Effector memory CD4-positive, alpha-beta T cell (primary cell): Measurements from ENCODE around the gene SELENOM.

Source experiments
- DNase-seq, 3 donors: peaks; one replicate each; pipeline ENCODE4 v3.0.0-alpha.2; 2020
- H3K27ac ChIP-seq: 2 replicates; pipeline ENCODE4 v1.7.0; 2013; ENCODE audit warnings: mild to moderate bottlenecking, low read length, moderate library complexity; ENCODE audit not compliant: insufficient read depth, poor library complexity, severe bottlenecking
- H3K27me3 ChIP-seq: replicated peaks from 2 replicates; pipeline ENCODE4 v1.7.0; 2013; ENCODE audit warnings: mild to moderate bottlenecking, low read length; ENCODE audit not compliant: insufficient read depth, control insufficient read depth, poor library complexity, severe bottlenecking
- H3K36me3 ChIP-seq: 2 replicates; pipeline ENCODE4 v1.7.0; 2013; ENCODE audit warnings: mild to moderate bottlenecking, low read length, moderate library complexity; ENCODE audit not compliant: control insufficient read depth, insufficient read depth
- H3K4me1 ChIP-seq: 2 replicates; pipeline ENCODE4 v1.7.0; 2013; ENCODE audit warnings: low read length, mild to moderate bottlenecking; ENCODE audit not compliant: control insufficient read depth, insufficient read depth, poor library complexity, severe bottlenecking
- H3K4me3 ChIP-seq: 2 replicates; pipeline ENCODE4 v1.7.0; 2013; ENCODE audit warnings: low read length, low read depth, mild to moderate bottlenecking; ENCODE audit not compliant: insufficient read depth, poor library complexity, severe bottlenecking
- H3K9me3 ChIP-seq: 2 replicates; pipeline ENCODE4 v1.7.0; 2013; ENCODE audit warnings: mild to moderate bottlenecking, low read length, moderate library complexity; ENCODE audit not compliant: control insufficient read depth

Gene SELENOM

GRCh38 chr22:31085928-31086327 is 21.4 kb downstream of the SELENOM start:
- Histone ChIP-seq H3K27me3 (no peaks in the 10 kb centered on the region), H3K9me3 (no peaks in the 10 kb centered on the region), H3K27ac (no peak overlapping the region), H3K4me3 (no peak overlapping the region), H3K36me3 (no peaks in the 10 kb centered on the region), H3K4me1 (peaks cover 22% of the 10 kb centered on the region)
- no peak for DNase-seq

- DNase-seq, result no peak
- peak overlapping the region; percentile 76 for H3K27ac ChIP-seq
- no peaks in the 10 kb centered on the region for H3K36me3 ChIP-seq
- no peaks in the 10 kb centered on the region for H3K9me3 ChIP-seq
- H3K4me1 ChIP-seq, result peaks cover 24% of the 10 kb centered on the region
- H3K27me3 ChIP-seq, result no peaks in the 10 kb centered on the region
- H3K4me3 ChIP-seq, result peak overlapping the region; percentile 78
These were observed 21.9 kb downstream of the SELENOM start for GRCh38 chr22:31085493-31085824.

- Histone ChIP-seq H3K27ac (peak overlapping the region; percentile 76), H3K36me3 (no peaks in the 10 kb centered on the region), H3K27me3 (no peaks in the 10 kb centered on the region), H3K4me1 (peaks cover 25% of the 10 kb centered on the region), H3K4me3 (peak overlapping the region; percentile 78), H3K9me3 (no peaks in the 10 kb centered on the region)
- DNase-seq, result peak; percentile 72 to 81 (median 72)
These were observed 22.4 kb downstream of the SELENOM start for GRCh38 chr22:31084811-31085492.

- no peaks in the 10 kb centered on the region for H3K9me3 ChIP-seq
- peak overlapping the region; percentile 78 for H3K4me3 ChIP-seq
- H3K36me3 ChIP-seq, result no peaks in the 10 kb centered on the region
- H3K27me3 ChIP-seq, result no peaks in the 10 kb centered on the region
- peaks cover 25% of the 10 kb centered on the region for H3K4me1 ChIP-seq
- no peak for DNase-seq
- peak overlapping the region; percentile 40 for H3K27ac ChIP-seq
These were observed 23.2 kb downstream of the SELENOM start for GRCh38 chr22:31083923-31084810.

GRCh38 chr22:31083377-31083768 is 24.0 kb downstream of the SELENOM start:
- no peak overlapping the region for H3K4me3 ChIP-seq
- no peak for DNase-seq

GRCh38 chr22:31082606-31083376 is 24.6 kb downstream of the SELENOM start:
- no peaks in the 10 kb centered on the region for H3K27me3 ChIP-seq
- no peaks in the 10 kb centered on the region for H3K9me3 ChIP-seq
- no peak overlapping the region for H3K27ac ChIP-seq
- no peaks in the 10 kb centered on the region for H3K36me3 ChIP-seq
- peaks cover 25% of the 10 kb centered on the region for H3K4me1 ChIP-seq
- DNase-seq, result peak in 1 of 3 donors; percentile 20
- no peak overlapping the region for H3K4me3 ChIP-seq

More at GRCh38 chr22:31083377-31083768, 24.0 kb downstream of the SELENOM start:
- peaks cover 25% of the 10 kb centered on the region for H3K4me1 ChIP-seq
- H3K9me3 ChIP-seq, result no peaks in the 10 kb centered on the region
- H3K27me3 ChIP-seq, result no peaks in the 10 kb centered on the region
- H3K36me3 ChIP-seq, result no peaks in the 10 kb centered on the region
- H3K27ac ChIP-seq, result no peak overlapping the region

- no peak for DNase-seq
- Histone ChIP-seq H3K4me1 (peaks cover 25% of the 10 kb centered on the region), H3K4me3 (no peak overlapping the region), H3K9me3 (no peaks in the 10 kb centered on the region), H3K36me3 (no peaks in the 10 kb centered on the region), H3K27me3 (no peaks in the 10 kb centered on the region), H3K27ac (no peak overlapping the region)
These were observed 25.3 kb downstream of the SELENOM start for GRCh38 chr22:31081963-31082605.

GRCh38 chr22:31080848-31081649 is 26.3 kb downstream of the SELENOM start, which contains the start of gene SMTN:
TSS of gene SMTN (plus strand) at chr22:31081318. CDS start at chr22:31083259, 1,941 bp downstream.
- H3K4me3 ChIP-seq, result peak within 1 kb of the TSS; percentile 67
- H3K36me3 ChIP-seq, result no peaks in the 10 kb centered on the region
- H3K4me1 ChIP-seq, result peaks cover 25% of the 10 kb centered on the region
- no peaks in the 10 kb centered on the region for H3K27me3 ChIP-seq
- peak; percentile 73 to 83 (median 79) for DNase-seq
- no peaks in the 10 kb centered on the region for H3K9me3 ChIP-seq
- H3K27ac ChIP-seq, result no peak within 1 kb of the TSS
